ENCODE data around the gene STK24. TPM values are rescaled to one million over a fixed set of nuclear protein-coding genes. Genes with fewer than 3 reads are reported as not detected.

The STK24 gene
- total RNA-seq, 1 donor from 2014 or later = 92.3 TPM

- H3K4me3 Mint-ChIP-seq (ENCODE audit: unreplicated experiment) = no peak overlapping the region
- no peak overlapping the region for H3K27ac Mint-ChIP-seq (ENCODE audit: unreplicated experiment)
- H3K4me1 Mint-ChIP-seq (ENCODE audit: unreplicated experiment) = peaks cover 69% of the 10 kb centered on the region
- TF ChIP-seq, protein P1, sequence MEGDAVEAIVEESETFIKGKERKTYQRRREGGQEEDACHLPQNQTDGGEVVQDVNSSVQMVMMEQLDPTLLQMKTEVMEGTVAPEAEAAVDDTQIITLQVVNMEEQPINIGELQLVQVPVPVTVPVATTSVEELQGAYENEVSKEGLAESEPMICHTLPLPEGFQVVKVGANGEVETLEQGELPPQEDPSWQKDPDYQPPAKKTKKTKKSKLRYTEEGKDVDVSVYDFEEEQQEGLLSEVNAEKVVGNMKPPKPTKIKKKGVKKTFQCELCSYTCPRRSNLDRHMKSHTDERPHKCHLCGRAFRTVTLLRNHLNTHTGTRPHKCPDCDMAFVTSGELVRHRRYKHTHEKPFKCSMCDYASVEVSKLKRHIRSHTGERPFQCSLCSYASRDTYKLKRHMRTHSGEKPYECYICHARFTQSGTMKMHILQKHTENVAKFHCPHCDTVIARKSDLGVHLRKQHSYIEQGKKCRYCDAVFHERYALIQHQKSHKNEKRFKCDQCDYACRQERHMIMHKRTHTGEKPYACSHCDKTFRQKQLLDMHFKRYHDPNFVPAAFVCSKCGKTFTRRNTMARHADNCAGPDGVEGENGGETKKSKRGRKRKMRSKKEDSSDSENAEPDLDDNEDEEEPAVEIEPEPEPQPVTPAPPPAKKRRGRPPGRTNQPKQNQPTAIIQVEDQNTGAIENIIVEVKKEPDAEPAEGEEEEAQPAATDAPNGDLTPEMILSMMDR (IDR thresholded peaks at IDR 0.05; ENCODE audit: unreplicated experiment) = no peak
- peaks cover 3% of the 10 kb centered on the region for H3K27me3 Mint-ChIP-seq (ENCODE audit: unreplicated experiment)
- H3K36me3 Mint-ChIP-seq (ENCODE audit: low read depth, unreplicated experiment) = peaks cover 4% of the 10 kb centered on the region
- no peaks in the 10 kb centered on the region for H3K9me3 Mint-ChIP-seq (ENCODE audit: unreplicated experiment)
- DNase-seq (ENCODE audit: low spot score) = no peak
Measured at GRCh38 chr13:98567140-98567539, 9.8 kb downstream of the STK24 start.

- Mint-ChIP-seq H3K9me3 (ENCODE audit: unreplicated experiment) (no peaks in the 10 kb centered on the region), H3K4me1 (ENCODE audit: unreplicated experiment) (peaks cover 58% of the 10 kb centered on the region), H3K36me3 (ENCODE audit: low read depth, unreplicated experiment) (peaks cover 4% of the 10 kb centered on the region), H3K27me3 (ENCODE audit: unreplicated experiment) (peaks cover 3% of the 10 kb centered on the region), H3K4me3 (ENCODE audit: unreplicated experiment) (no peak overlapping the region), H3K27ac (ENCODE audit: unreplicated experiment) (peak overlapping the region; percentile 67)
- TF ChIP-seq, protein P1 (IDR thresholded peaks at IDR 0.05; ENCODE audit: unreplicated experiment) = no peak
- DNase-seq (ENCODE audit: low spot score) = no peak
Measured at GRCh38 chr13:98565726-98566565, 11.0 kb downstream of the STK24 start.

DNA sequence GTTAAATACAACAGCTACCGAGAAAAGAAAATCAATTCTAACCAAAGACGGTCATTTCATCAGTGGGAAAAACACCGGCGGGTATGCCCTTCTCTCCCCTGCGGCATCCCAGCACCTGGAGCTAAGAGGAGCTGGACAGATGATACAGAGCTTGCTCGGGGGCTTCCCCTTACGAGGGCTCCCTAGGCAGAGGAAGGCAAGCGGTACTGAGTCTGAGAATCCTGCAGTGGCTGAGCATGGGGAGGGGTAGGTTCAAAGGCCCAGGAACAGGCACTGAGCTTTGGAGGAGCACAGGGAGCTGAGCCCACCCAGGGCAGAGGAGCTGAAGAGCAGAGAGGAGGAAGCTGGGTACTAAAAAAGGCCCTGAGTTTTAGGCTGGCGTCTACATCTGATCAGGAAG lies 12.7 kb downstream of the STK24 start:
- H3K27me3 Mint-ChIP-seq (ENCODE audit: unreplicated experiment) = peaks cover 3% of the 10 kb centered on the region
- peak overlapping the region; percentile 59 for H3K4me3 Mint-ChIP-seq (ENCODE audit: unreplicated experiment)
- H3K27ac Mint-ChIP-seq (ENCODE audit: unreplicated experiment) = no peak overlapping the region
- H3K4me1 Mint-ChIP-seq (ENCODE audit: unreplicated experiment) = peaks cover 43% of the 10 kb centered on the region
- TF ChIP-seq, protein P1 (IDR thresholded peaks at IDR 0.05; ENCODE audit: unreplicated experiment) = no peak
- H3K9me3 Mint-ChIP-seq (ENCODE audit: unreplicated experiment) = no peaks in the 10 kb centered on the region
- no peak for DNase-seq (ENCODE audit: low spot score)
- peaks cover 4% of the 10 kb centered on the region for H3K36me3 Mint-ChIP-seq (ENCODE audit: low read depth, unreplicated experiment)

DNA sequence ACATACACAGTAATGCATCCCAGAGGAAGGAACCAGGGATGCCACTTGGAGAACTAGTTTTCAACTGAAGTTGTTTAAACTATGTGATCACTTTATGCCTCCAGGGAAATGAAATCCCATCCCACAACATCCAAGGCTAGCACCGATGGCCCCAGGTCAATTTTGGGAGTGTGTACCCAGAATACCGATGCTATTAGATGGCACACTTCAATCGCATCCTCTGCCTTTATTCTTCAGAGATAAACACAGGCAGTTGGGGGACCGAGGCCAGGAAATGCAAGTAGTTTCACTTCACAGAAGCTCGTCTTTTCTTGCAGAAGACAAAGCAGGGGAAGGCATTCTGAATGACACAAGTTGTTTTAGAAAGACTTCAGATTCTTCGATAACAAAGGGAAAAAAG lies 13.8 kb downstream of the STK24 start:
- Mint-ChIP-seq H3K36me3 (ENCODE audit: low read depth, unreplicated experiment) (peaks cover 4% of the 10 kb centered on the region), H3K9me3 (ENCODE audit: unreplicated experiment) (no peaks in the 10 kb centered on the region), H3K4me3 (ENCODE audit: unreplicated experiment) (no peak overlapping the region), H3K27ac (ENCODE audit: unreplicated experiment) (peak overlapping the region; percentile 24), H3K4me1 (ENCODE audit: unreplicated experiment) (peaks cover 43% of the 10 kb centered on the region), H3K27me3 (ENCODE audit: unreplicated experiment) (peaks cover 2% of the 10 kb centered on the region)
- TF ChIP-seq, protein P1 (IDR thresholded peaks at IDR 0.05; ENCODE audit: unreplicated experiment) = no peak
- DNase-seq (ENCODE audit: low spot score) = no peak

DNA sequence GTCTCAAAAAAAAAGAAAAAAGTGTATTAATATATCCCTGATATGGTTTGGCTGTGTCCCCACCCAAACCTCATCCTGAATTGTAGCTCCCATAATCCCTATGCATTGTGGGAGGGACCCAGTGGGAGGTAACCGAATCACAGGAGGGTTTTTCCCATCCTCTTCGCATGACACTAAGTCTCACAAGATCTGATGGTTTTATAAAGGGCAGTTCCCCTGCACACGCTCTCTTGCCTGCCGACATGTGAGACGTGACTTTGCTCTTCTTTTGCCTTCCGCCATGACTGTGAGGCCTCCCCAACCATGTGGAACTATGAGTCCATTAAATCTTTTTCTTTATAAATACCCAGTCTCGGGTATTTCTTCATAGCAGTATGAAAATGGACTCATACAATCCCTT lies 17.7 kb downstream of the STK24 start:
- Mint-ChIP-seq H3K27me3 (ENCODE audit: unreplicated experiment) (peaks cover 4% of the 10 kb centered on the region), H3K9me3 (ENCODE audit: unreplicated experiment) (no peaks in the 10 kb centered on the region), H3K27ac (ENCODE audit: unreplicated experiment) (no peak overlapping the region), H3K36me3 (ENCODE audit: low read depth, unreplicated experiment) (peaks cover 3% of the 10 kb centered on the region), H3K4me3 (ENCODE audit: unreplicated experiment) (no peak overlapping the region), H3K4me1 (ENCODE audit: unreplicated experiment) (peaks cover 27% of the 10 kb centered on the region)
- DNase-seq (ENCODE audit: low spot score) = no peak
- TF ChIP-seq, protein P1 (IDR thresholded peaks at IDR 0.05; ENCODE audit: unreplicated experiment) = no peak

Measured in endothelial cell (in vitro differentiated cells).